Ecto neural progenitor cell (in vitro differentiated cells): ENCODE results near the gene TP53I11.

ENCODE experiments used
- DNase-seq: peaks from one replicate; pipeline ENCODE4 v3.0.0-alpha.2; 2018; ENCODE audit warnings: low spot score

TP53I11 gene

GRCh38 chr11:44939673-44940395, 10.8 kb downstream of the TP53I11 start:
- no peak for DNase-seq

GRCh38 chr11:44938066-44938691, 12.5 kb downstream of the TP53I11 start:
- DNase-seq: no peak

GRCh38 chr11:44936951-44937543, 13.6 kb downstream of the TP53I11 start:
- no peak for DNase-seq

- DNase-seq: peak; percentile 84
These were observed 14.2 kb downstream of the TP53I11 start for GRCh38 chr11:44936525-44936924.

- DNase-seq: no peak
These were observed 15.9 kb downstream of the TP53I11 start for GRCh38 chr11:44934735-44935250.

- DNase-seq: no peak
These were observed 16.6 kb downstream of the TP53I11 start for GRCh38 chr11:44934110-44934509.

- no peak for DNase-seq
These were observed 19.2 kb downstream of the TP53I11 start for GRCh38 chr11:44931466-44931865.

- DNase-seq: no peak
These were observed 19.9 kb downstream of the TP53I11 start for GRCh38 chr11:44930588-44931302.

GRCh38 chr11:44928816-44929215, 21.9 kb downstream of the TP53I11 start:
- DNase-seq: no peak

GRCh38 chr11:44928144-44928543, 22.5 kb downstream of the TP53I11 start:
- DNase-seq: no peak

GRCh38 chr11:44927174-44927661, 23.5 kb downstream of the TP53I11 start:
- peak; percentile 88 for DNase-seq

- no peak for DNase-seq
These were observed 24.6 kb downstream of the TP53I11 start for GRCh38 chr11:44926036-44926435.

- no peak for DNase-seq
These were observed 26.9 kb downstream of the TP53I11 start for GRCh38 chr11:44923806-44924205.

- DNase-seq: no peak
These were observed 27.6 kb downstream of the TP53I11 start for GRCh38 chr11:44923115-44923514.

- DNase-seq: no peak
These were observed 30.2 kb downstream of the TP53I11 start for GRCh38 chr11:44920451-44920850.

GRCh38 chr11:44917741-44918140, 32.9 kb downstream of the TP53I11 start:
- DNase-seq: no peak

GRCh38 chr11:44916801-44917385, 33.8 kb downstream of the TP53I11 start:
- DNase-seq: no peak

- DNase-seq: no peak
These were observed 34.4 kb downstream of the TP53I11 start for GRCh38 chr11:44916331-44916730.

GRCh38 chr11:44915621-44916020, 35.1 kb downstream of the TP53I11 start:
- no peak for DNase-seq

- no peak for DNase-seq
These were observed 35.7 kb downstream of the TP53I11 start for GRCh38 chr11:44915004-44915403.

GRCh38 chr11:44914105-44914504, 36.6 kb downstream of the TP53I11 start:
- DNase-seq: no peak

- DNase-seq: no peak
These were observed 37.2 kb downstream of the TP53I11 start for GRCh38 chr11:44913502-44913901.
